ENCODE data around the gene MAFB.

DNA sequence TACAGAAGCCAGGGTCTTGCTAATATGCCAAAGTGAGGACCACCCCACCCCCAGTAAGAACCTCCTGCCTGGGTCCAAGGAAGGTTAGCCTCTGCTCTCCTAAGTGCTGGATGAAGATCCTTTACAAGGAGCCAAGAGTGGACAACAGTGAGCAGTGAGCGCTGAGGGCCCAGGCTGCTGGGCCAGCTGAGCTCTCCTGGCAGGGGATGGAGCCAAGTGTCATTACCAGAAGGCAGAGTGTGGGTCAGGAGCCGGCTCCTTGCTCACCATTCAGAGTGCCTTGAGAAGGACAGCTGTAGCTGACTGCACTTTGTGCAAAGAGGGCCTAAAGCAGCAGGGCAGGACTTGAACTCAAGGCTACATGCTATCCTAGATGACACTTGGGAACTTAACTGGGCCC lies 16.9 kb downstream of the MAFB start:
- TF ChIP-seq, protein P1, sequence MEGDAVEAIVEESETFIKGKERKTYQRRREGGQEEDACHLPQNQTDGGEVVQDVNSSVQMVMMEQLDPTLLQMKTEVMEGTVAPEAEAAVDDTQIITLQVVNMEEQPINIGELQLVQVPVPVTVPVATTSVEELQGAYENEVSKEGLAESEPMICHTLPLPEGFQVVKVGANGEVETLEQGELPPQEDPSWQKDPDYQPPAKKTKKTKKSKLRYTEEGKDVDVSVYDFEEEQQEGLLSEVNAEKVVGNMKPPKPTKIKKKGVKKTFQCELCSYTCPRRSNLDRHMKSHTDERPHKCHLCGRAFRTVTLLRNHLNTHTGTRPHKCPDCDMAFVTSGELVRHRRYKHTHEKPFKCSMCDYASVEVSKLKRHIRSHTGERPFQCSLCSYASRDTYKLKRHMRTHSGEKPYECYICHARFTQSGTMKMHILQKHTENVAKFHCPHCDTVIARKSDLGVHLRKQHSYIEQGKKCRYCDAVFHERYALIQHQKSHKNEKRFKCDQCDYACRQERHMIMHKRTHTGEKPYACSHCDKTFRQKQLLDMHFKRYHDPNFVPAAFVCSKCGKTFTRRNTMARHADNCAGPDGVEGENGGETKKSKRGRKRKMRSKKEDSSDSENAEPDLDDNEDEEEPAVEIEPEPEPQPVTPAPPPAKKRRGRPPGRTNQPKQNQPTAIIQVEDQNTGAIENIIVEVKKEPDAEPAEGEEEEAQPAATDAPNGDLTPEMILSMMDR (IDR thresholded peaks at IDR 0.05): no peak
- no peak for TF ChIP-seq POLR2A (IDR thresholded peaks at IDR 0.05)
